SU-DHL-6 (cell line): ENCODE results near the gene SMCHD1.

Experiments
- EZH2phosphoT487 ChIP-seq: fragments of 200-600 bp; sonication (generic), shearing (Covaris generic); conservative IDR thresholded peaks from 2 replicates; pipeline ENCODE4 v1.6.1; 2018; ENCODE audit warnings: mild to moderate bottlenecking, antibody characterized with exemption, low read length, moderate library complexity, mixed read lengths
- TF ChIP-seq, protein P1 (sequence below): fragments of 200-600 bp; sonication (generic); IDR thresholded peaks from one replicate; pipeline ENCODE4 v1.5.1; 2017; ENCODE audit warnings: antibody characterized with exemption, mild to moderate bottlenecking, low read length, moderate library complexity; ENCODE audit not compliant: insufficient read depth, poor library complexity, severe bottlenecking

DNA sequence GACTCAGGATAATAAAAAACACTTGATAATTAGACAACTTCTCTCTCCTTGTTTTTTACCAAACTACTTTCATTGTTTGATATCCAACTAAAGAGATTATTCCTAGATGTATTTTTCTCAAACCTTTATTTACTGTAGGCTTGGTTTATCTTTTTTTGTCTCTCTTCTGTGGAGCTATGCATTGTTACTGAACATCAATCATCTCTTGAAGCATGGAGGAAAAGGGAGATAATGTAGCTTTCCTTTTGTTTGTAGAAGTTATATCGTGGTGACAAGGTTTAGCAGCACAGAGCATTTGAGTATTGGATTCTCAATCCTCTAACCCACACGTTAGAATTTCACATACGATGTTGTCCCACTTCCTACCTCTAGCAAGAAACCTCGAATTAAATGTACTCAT is 41.7 kb downstream of the SMCHD1 start:
- TF ChIP-seq, protein P1, sequence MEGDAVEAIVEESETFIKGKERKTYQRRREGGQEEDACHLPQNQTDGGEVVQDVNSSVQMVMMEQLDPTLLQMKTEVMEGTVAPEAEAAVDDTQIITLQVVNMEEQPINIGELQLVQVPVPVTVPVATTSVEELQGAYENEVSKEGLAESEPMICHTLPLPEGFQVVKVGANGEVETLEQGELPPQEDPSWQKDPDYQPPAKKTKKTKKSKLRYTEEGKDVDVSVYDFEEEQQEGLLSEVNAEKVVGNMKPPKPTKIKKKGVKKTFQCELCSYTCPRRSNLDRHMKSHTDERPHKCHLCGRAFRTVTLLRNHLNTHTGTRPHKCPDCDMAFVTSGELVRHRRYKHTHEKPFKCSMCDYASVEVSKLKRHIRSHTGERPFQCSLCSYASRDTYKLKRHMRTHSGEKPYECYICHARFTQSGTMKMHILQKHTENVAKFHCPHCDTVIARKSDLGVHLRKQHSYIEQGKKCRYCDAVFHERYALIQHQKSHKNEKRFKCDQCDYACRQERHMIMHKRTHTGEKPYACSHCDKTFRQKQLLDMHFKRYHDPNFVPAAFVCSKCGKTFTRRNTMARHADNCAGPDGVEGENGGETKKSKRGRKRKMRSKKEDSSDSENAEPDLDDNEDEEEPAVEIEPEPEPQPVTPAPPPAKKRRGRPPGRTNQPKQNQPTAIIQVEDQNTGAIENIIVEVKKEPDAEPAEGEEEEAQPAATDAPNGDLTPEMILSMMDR: no peak
- no peak for TF ChIP-seq EZH2phosphoT487
